B cell (primary cell): ENCODE measurements around the gene KLK15. TPM values are rescaled to one million over a fixed set of nuclear protein-coding genes. Genes with fewer than 3 reads are reported as not detected.

ENCODE experiments used
- ATAC-seq: fragments of 200-7000 bp; cut with Tn5 transposase; one replicate; pipeline ENCODE4 v1.10.0; 2021; ENCODE audit warnings: low read depth, mild to moderate bottlenecking, moderate number of reproducible peaks, moderate library complexity
- CTCF ChIA-PET: fragments of 350-600 bp; sonication (Branson Sonifier 250); formaldehyde crosslinking; loops from one replicate; lab custom pipeline; 2021; ENCODE audit warnings: antibody characterized with exemption, inconsistent platforms; lab: Charles Lee
- POLR2A ChIA-PET: fragments of 350-600 bp; sonication (Branson Sonifier 250); formaldehyde crosslinking; loops from one replicate; lab custom pipeline; 2021; ENCODE audit warnings: antibody characterized with exemption; lab: Charles Lee
- DNase-seq: peaks from one replicate; pipeline ENCODE4 v3.0.0; 2013
- H2AFZ ChIP-seq: 2 replicates; pipeline ENCODE4 v1.6.1; 2012; ENCODE audit warnings: mild to moderate bottlenecking, low read depth, low read length; ENCODE audit not compliant: insufficient read depth, poor library complexity, severe bottlenecking
- H3K27ac ChIP-seq, 2 donors: 1 replicate in 1 of 2; 2 replicates in 1 of 2; pipeline ENCODE4 v1.5.1; 2012 to 2013; ENCODE audit warnings: low read length in 2 of 2, mild to moderate bottlenecking in 2 of 2, moderate library complexity in 1 of 2
- H3K27me3 ChIP-seq, 4 experiments: fragments of 200-600 bp in 1 of 4; sonication (generic) in 1 of 4; replicated peaks in 1 of 4; 1 replicate in 2 of 4; 2 replicates in 2 of 4; pipeline versions ENCODE4 v1.6.1 to v1.7.0; 2013 to 2016; ENCODE audit warnings: low read length in 3 of 4, mild to moderate bottlenecking in 2 of 4, mixed read lengths in 1 of 4, moderate library complexity in 1 of 4; ENCODE audit not compliant: insufficient read depth in 4 of 4, control insufficient read depth in 3 of 4; ENCODE audit errors: control extremely low read depth in 1 of 4
- H3K36me3 ChIP-seq, 2 experiments: replicated peaks in 1 of 2; 1 replicate in 1 of 2; 2 replicates in 1 of 2; pipeline versions ENCODE4 v1.6.1 to v1.7.1; 2013; ENCODE audit warnings: low read length in 1 of 2; ENCODE audit not compliant: insufficient read depth in 2 of 2, control insufficient read depth in 1 of 2; ENCODE audit errors: control extremely low read depth in 1 of 2, extremely low read depth in 1 of 2
- H3K4me1 ChIP-seq, 2 donors: fragments of 200-600 bp in 1 of 2; sonication (generic) in 1 of 2; 1 replicate in 1 of 2; 2 replicates in 1 of 2; pipeline versions ENCODE4 v1.5.1 to v1.6.1; 2013 to 2017; ENCODE audit warnings: low read length in 2 of 2; ENCODE audit not compliant: control insufficient read depth in 2 of 2, insufficient read depth in 2 of 2
- H3K4me2 ChIP-seq: replicated peaks from 2 replicates; pipeline ENCODE3; 2012; ENCODE audit warnings: mild to moderate bottlenecking, low read depth, low read length; ENCODE audit not compliant: poor library complexity, severe bottlenecking
- H3K4me3 ChIP-seq, 5 experiments: fragments of 200-600 bp in 1 of 5; sonication (generic) in 1 of 5; 1 replicate in 3 of 5; 2 replicates in 2 of 5; pipeline versions ENCODE4 v1.5.1 to v1.7.0; 2011 to 2016; ENCODE audit warnings: low read length in 4 of 5, mild to moderate bottlenecking in 4 of 5, low read depth in 2 of 5, control low read depth in 1 of 5, moderate library complexity in 1 of 5; ENCODE audit not compliant: insufficient read depth in 1 of 5; ENCODE audit errors: control extremely low read depth in 1 of 5, extremely low read depth in 1 of 5
- H3K79me2 ChIP-seq: fragments of 200-600 bp; sonication (generic); one replicate; pipeline ENCODE4 v1.6.0; 2016; ENCODE audit warnings: low read length; ENCODE audit not compliant: control insufficient read depth, insufficient read depth
- H3K9ac ChIP-seq: fragments of 200-600 bp; sonication (generic); 2 replicates; pipeline ENCODE4 v1.6.1; 2017; ENCODE audit warnings: mild to moderate bottlenecking, low read length, moderate library complexity
- H3K9me3 ChIP-seq, 3 donors: one replicate each; pipeline versions ENCODE4 v1.6.1 to v1.7.1; 2013; ENCODE audit warnings: low read length in 2 of 3; ENCODE audit not compliant: control insufficient read depth in 2 of 3, insufficient read depth in 1 of 3; ENCODE audit errors: control extremely low read depth in 1 of 3
- H4K20me1 ChIP-seq: 2 replicates; pipeline ENCODE4 v1.6.0; 2012; ENCODE audit warnings: mild to moderate bottlenecking, low read length; ENCODE audit not compliant: insufficient read depth, control insufficient read depth, poor library complexity, severe bottlenecking
- H3K27ac Mint-ChIP-seq: one replicate; pipeline ENCODE4 v1.8.0; 2021; ENCODE audit warnings: mixed read lengths
- H3K27me3 Mint-ChIP-seq: one replicate; pipeline ENCODE4 v1.8.0; 2021; ENCODE audit warnings: mixed read lengths
- H3K4me1 Mint-ChIP-seq: one replicate; pipeline ENCODE4 v1.8.0; 2021; ENCODE audit warnings: mixed read lengths
- H3K4me3 Mint-ChIP-seq: one replicate; pipeline ENCODE4 v1.8.0; 2021; ENCODE audit warnings: mixed read lengths
- H3K9me3 Mint-ChIP-seq: one replicate; pipeline ENCODE4 v1.8.0; 2022; ENCODE audit warnings: mixed read lengths; ENCODE audit not compliant: insufficient read depth
- EZH2 ChIP-seq: IDR thresholded peaks from 2 replicates; pipeline ENCODE4 v1.6.1; 2012; ENCODE audit warnings: borderline replicate concordance, low read depth, mild to moderate bottlenecking, moderate library complexity, low read length; ENCODE audit not compliant: insufficient read depth, poor library complexity, severe bottlenecking
- WGBS: methylation state at CpG from one replicate; pipeline ENCODE4 v1.1.5; 2013; ENCODE audit warnings: missing lambda C conversion rate; ENCODE audit not compliant: insufficient coverage; 5-methylcytosine and 5-hydroxymethylcytosine counted together
- intact Hi-C: fragments of 100-400 bp; cut with micrococcal nuclease; formaldehyde crosslinking; loops from one replicate; pipeline ENCODE4 v1.10.0; 2022
- polyA plus RNA-seq: library from polyadenylated mRNA; depleted of rRNA; stranded (reverse); fragments of >200 nt; gene quantifications from 2 replicates; pipeline ENCODE4 v1.2.3, GENCODE V29; 2012
- total RNA-seq, 2 donors: library from RNA; stranded (reverse); fragments of 120-200 nt in 1 of 2; gene quantifications; 1 replicate in 1 of 2; 2 replicates in 1 of 2; pipeline versions ENCODE4 v1.2.3 to v1.2.4, GENCODE V29; 2013 to 2022
- TF ChIP-seq, protein P1 (sequence below): fragments of 200-600 bp; IDR thresholded peaks from one replicate; pipeline ENCODE4 v1.8.0; 2022; ENCODE audit warnings: antibody characterized with exemption, mild to moderate bottlenecking

KLK15 gene
- total and polyA plus RNA-seq, 2 donors (not counting 1 experiment from before 2014, with no cell fraction given) = 0.07 TPM; not detected in 1

DNA sequence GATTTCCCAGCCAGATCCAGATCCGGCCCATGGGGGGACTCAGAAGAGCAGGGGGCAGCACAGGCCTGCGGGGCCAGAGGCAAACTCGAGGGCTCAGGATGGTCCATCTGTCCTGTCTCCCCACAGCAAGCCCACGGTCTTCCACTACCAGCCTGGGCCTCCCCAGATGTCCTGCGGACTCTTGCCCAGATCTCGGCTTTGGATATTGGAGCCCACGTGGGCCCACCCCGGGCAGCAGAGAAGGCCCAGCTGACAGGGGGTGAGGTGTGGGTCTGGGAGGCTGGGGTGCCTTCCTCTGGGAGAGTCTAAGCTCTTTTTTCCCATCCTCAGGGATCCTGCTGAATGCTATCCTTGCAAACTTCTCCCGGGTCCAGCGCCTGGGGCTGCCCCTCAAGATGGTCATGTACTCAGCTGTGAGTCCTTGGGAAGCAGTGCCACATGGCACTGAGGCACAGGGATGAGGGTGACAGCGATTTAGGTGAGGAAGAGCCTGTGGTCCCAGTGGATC is 39.8 kb downstream of the KLK15 start:
- Mint-ChIP-seq H3K4me1 (peaks cover 10% of the 10 kb centered on the region), H3K4me3 (no peak overlapping the region), H3K27me3 (peaks cover 5% of the 10 kb centered on the region), H3K9me3 (no peaks in the 10 kb centered on the region), H3K27ac (no peak overlapping the region)
- no peak for DNase-seq
- H3K4me1 ChIP-seq = peaks cover 4 to 6% of the 10 kb centered on the region in 2 donors
- no peak overlapping the region for H3K27ac ChIP-seq
- peaks cover 7% of the 10 kb centered on the region for H4K20me1 ChIP-seq
- H3K4me2 ChIP-seq = no peak overlapping the region
- H3K9ac ChIP-seq = no peak overlapping the region
- no peak for ATAC-seq
- no peaks in the 10 kb centered on the region for H3K9me3 ChIP-seq
- peaks cover 0 to 22% of the 10 kb centered on the region in 2 experiments for H3K36me3 ChIP-seq
- H2AFZ ChIP-seq = no peak overlapping the region
- 79% methylated on average over 10 of the region's 11 CpGs for WGBS
- no peaks in the 10 kb centered on the region for H3K27me3 ChIP-seq
- TF ChIP-seq, protein P1, sequence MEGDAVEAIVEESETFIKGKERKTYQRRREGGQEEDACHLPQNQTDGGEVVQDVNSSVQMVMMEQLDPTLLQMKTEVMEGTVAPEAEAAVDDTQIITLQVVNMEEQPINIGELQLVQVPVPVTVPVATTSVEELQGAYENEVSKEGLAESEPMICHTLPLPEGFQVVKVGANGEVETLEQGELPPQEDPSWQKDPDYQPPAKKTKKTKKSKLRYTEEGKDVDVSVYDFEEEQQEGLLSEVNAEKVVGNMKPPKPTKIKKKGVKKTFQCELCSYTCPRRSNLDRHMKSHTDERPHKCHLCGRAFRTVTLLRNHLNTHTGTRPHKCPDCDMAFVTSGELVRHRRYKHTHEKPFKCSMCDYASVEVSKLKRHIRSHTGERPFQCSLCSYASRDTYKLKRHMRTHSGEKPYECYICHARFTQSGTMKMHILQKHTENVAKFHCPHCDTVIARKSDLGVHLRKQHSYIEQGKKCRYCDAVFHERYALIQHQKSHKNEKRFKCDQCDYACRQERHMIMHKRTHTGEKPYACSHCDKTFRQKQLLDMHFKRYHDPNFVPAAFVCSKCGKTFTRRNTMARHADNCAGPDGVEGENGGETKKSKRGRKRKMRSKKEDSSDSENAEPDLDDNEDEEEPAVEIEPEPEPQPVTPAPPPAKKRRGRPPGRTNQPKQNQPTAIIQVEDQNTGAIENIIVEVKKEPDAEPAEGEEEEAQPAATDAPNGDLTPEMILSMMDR = no peak
- no peak for TF ChIP-seq EZH2
- ChIA-PET CTCF (interaction anchor here (2.1 to 5.1 kb wide), 2 partner anchors 10 to 129 kb away, joined by 8 to 29 read pairs; no protein-coding TSS in a partner anchor), POLR2A (interaction anchor here (1.1 kb wide), 1 partner anchor 11 kb away, joined by 3 read pairs; no protein-coding TSS in a partner anchor)
- H3K79me2 ChIP-seq = peaks cover 6% of the 10 kb centered on the region
- no peak overlapping the region for H3K4me3 ChIP-seq
- intact Hi-C loops = loop anchor here (2.0 kb wide), 1 partner anchor 129 kb away; no protein-coding TSS in a partner anchor
